A673 (cell line): ENCODE measurements around the gene MPIG6B.

ENCODE experiments used
- CTCF ChIP-seq: fragments of 300-800, 200-600 bp; sonication (generic); conservative IDR thresholded peaks from 2 replicates; pipeline ENCODE4 v1.5.1; 2017; ENCODE audit warnings: low read depth, mild to moderate bottlenecking, antibody characterized with exemption, low read length, moderate library complexity, mixed read lengths
- EZH2 ChIP-seq: fragments of 200-600 bp; sonication (generic); IDR thresholded peaks from 2 replicates; pipeline ENCODE4 v1.6.1; 2017; ENCODE audit warnings: borderline replicate concordance, low read depth, mild to moderate bottlenecking, mixed read lengths, antibody characterized with exemption, low read length; ENCODE audit not compliant: poor library complexity, severe bottlenecking

GRCh38 chr6:31676904-31677303, 46.3 kb upstream of the MPIG6B start:
- no peak for TF ChIP-seq CTCF
- TF ChIP-seq EZH2: no peak
